ENCODE data around the gene ATP6V0B. TPM values are rescaled to one million over a fixed set of nuclear protein-coding genes. Genes with fewer than 3 reads are reported as not detected.

The ATP6V0B gene
- total and polyA plus RNA-seq, 9 of the 15 experiments (the other 6 are each of a cell fraction or from before 2014, with no cell fraction given), result 137 to 328 (median 220) TPM

- TF ChIP-seq ZBTB9 (CRISPR knock-in tag; IDR thresholded peaks at IDR 0.05) (no peak), SIN3B (IDR thresholded peaks at IDR 0.05; ENCODE audit: low read depth) (0 out of 2 replicates have a peak, but pooled peaks have one; percentile 8), ZNF589 (CRISPR knock-in tag; IDR thresholded peaks at IDR 0.05; ENCODE audit: low read depth) (0 out of 2 replicates have a peak, but pooled peaks have one; percentile 19), CTCFL (IDR thresholded peaks at IDR 0.05; ENCODE audit: borderline replicate concordance, insufficient read depth, low read depth, low read length, poor library complexity, severe bottlenecking) (no peak), HMG20A (CRISPR knock-in tag; conservative IDR thresholded peaks at IDR 0.05) (no peak), E2F5 (CRISPR knock-in tag; IDR thresholded peaks at IDR 0.05) (no peak), RBM34 (IDR thresholded peaks at IDR 0.05; ENCODE audit: borderline replicate concordance, insufficient read depth, low read length) (no peak), ZNF282 (CRISPR knock-in tag; IDR thresholded peaks at IDR 0.05) (no peak)
Observed at GRCh38 chr1:43945674-43946235, 29.0 kb upstream of the ATP6V0B start (continued).

All from K562 (cell line).